ENCODE data around the gene HSPA4L. TPM values are rescaled to one million over a fixed set of nuclear protein-coding genes. Genes with fewer than 3 reads are reported as not detected.
A peak's percentile ranks its signal among the peaks of the same experiment; 100 is the strongest.

HSPA4L gene
- total RNA-seq, 3 donors from 2014 or later, result 2.7 to 14.5 (median 7.2) TPM

- intact Hi-C loops (cut with DNase I; ENCODE audit: low total_unique reads), result no loop called here
- TF ChIP-seq POLR2A (IDR thresholded peaks at IDR 0.05) (no peak), POLR2AphosphoS5 (IDR thresholded peaks at IDR 0.05) (no peak)
- TF ChIP-seq, protein P1, sequence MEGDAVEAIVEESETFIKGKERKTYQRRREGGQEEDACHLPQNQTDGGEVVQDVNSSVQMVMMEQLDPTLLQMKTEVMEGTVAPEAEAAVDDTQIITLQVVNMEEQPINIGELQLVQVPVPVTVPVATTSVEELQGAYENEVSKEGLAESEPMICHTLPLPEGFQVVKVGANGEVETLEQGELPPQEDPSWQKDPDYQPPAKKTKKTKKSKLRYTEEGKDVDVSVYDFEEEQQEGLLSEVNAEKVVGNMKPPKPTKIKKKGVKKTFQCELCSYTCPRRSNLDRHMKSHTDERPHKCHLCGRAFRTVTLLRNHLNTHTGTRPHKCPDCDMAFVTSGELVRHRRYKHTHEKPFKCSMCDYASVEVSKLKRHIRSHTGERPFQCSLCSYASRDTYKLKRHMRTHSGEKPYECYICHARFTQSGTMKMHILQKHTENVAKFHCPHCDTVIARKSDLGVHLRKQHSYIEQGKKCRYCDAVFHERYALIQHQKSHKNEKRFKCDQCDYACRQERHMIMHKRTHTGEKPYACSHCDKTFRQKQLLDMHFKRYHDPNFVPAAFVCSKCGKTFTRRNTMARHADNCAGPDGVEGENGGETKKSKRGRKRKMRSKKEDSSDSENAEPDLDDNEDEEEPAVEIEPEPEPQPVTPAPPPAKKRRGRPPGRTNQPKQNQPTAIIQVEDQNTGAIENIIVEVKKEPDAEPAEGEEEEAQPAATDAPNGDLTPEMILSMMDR (IDR thresholded peaks at IDR 0.05), result no peak
These were observed 4.0 kb upstream of the HSPA4L start for GRCh38 chr4:127778102-127778501.

GRCh38 chr4:127780598-127780997 lies 1.5 kb upstream of the HSPA4L start:
- TF ChIP-seq POLR2AphosphoS5 (IDR thresholded peaks at IDR 0.05), result no peak
- TF ChIP-seq, protein P1 (IDR thresholded peaks at IDR 0.05), result no peak
- no peak for TF ChIP-seq POLR2A (IDR thresholded peaks at IDR 0.05)
- H3K4me3 ChIP-seq, result no peak overlapping the region
- H3K27ac ChIP-seq, result no peak overlapping the region
- H3K36me3 ChIP-seq, result no peaks in the 10 kb centered on the region
- intact Hi-C loops (cut with DNase I; ENCODE audit: low total_unique reads), result no loop called here
- DNase-seq (ENCODE audit: low spot score in 2 of 2), result no peak
- no peaks in the 10 kb centered on the region for H3K4me1 ChIP-seq
- no peaks in the 10 kb centered on the region for H3K27me3 ChIP-seq
- no peaks in the 10 kb centered on the region for H3K9me3 ChIP-seq

More at GRCh38 chr4:127778102-127778501, 4.0 kb upstream of the HSPA4L start:
- H3K4me1 ChIP-seq, result no peaks in the 10 kb centered on the region
- H3K27me3 ChIP-seq, result no peaks in the 10 kb centered on the region
- DNase-seq (ENCODE audit: low spot score in 2 of 2), result no peak
- H3K27ac ChIP-seq, result no peak overlapping the region
- H3K4me3 ChIP-seq, result no peak overlapping the region
- H3K36me3 ChIP-seq, result no peaks in the 10 kb centered on the region
- H3K9me3 ChIP-seq, result no peaks in the 10 kb centered on the region

- TF ChIP-seq, protein P1 (IDR thresholded peaks at IDR 0.05), result no peak
- TF ChIP-seq POLR2A (IDR thresholded peaks at IDR 0.05) (no peak), POLR2AphosphoS5 (IDR thresholded peaks at IDR 0.05) (no peak)
- Histone ChIP-seq H3K27ac (peak overlapping the region; percentile 88 to 95), H3K27me3 (no peaks in the 10 kb centered on the region), H3K4me3 (peak overlapping the region; percentile 53 to 84 (median 79)), H3K36me3 (no peaks in the 10 kb centered on the region), H3K9me3 (no peaks in the 10 kb centered on the region), H3K4me1 (no peaks in the 10 kb centered on the region)
- DNase-seq (ENCODE audit: low spot score in 2 of 2), result peak; percentile 28 to 61
- intact Hi-C loops (cut with DNase I; ENCODE audit: low total_unique reads), result no loop called here
These were observed 660 bp upstream of the HSPA4L start for GRCh38 chr4:127781300-127782024.

DNA sequence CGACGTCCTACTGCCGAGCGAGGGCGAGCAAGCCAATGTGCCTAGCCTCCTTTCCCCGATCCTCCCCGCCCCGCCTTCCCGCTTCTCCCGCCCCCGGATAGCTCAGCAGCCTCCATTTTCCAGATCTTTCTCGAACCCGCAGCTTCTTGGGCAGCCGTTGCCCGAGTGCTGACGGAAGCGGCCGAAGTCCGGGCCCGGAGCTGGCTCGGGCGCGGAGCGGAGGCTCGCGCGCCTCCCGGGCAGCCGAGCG lies 172 bp upstream of the HSPA4L start:
- Histone ChIP-seq H3K4me1 (no peaks in the 10 kb centered on the region), H3K9me3 (no peaks in the 10 kb centered on the region), H3K36me3 (no peaks in the 10 kb centered on the region), H3K27me3 (no peaks in the 10 kb centered on the region), H3K4me3 (peak overlapping the region; percentile 53 to 84 (median 79)), H3K27ac (peak overlapping the region; percentile 88 to 95)
- intact Hi-C loops (cut with DNase I; ENCODE audit: low total_unique reads), result no loop called here
- TF ChIP-seq POLR2A (IDR thresholded peaks at IDR 0.05), result no peak
- no peak for TF ChIP-seq POLR2AphosphoS5 (IDR thresholded peaks at IDR 0.05)
- TF ChIP-seq, protein P1 (IDR thresholded peaks at IDR 0.05), result no peak
- DNase-seq (ENCODE audit: low spot score in 2 of 2), result peak in 1 of 2 donors; percentile 72

- Histone ChIP-seq H3K27ac (peak overlapping the region; percentile 88 to 95), H3K36me3 (no peaks in the 10 kb centered on the region), H3K27me3 (no peaks in the 10 kb centered on the region), H3K4me3 (peak overlapping the region; percentile 53 to 84 (median 79)), H3K9me3 (no peaks in the 10 kb centered on the region), H3K4me1 (no peaks in the 10 kb centered on the region)
- intact Hi-C loops (cut with DNase I; ENCODE audit: low total_unique reads), result no loop called here
- DNase-seq (ENCODE audit: low spot score in 2 of 2), result peak; percentile 58 to 81
- TF ChIP-seq POLR2AphosphoS5 (IDR thresholded peaks at IDR 0.05) (peak in 2 of 3 donors; percentile 14 to 61), POLR2A (IDR thresholded peaks at IDR 0.05) (no peak)
These were observed 1.1 kb downstream of the HSPA4L start for GRCh38 chr4:127783026-127783769.
